Keratinocyte (primary cell): ENCODE data around the gene PTCSC3. TPM values are rescaled to one million over a fixed set of nuclear protein-coding genes. Genes with fewer than 3 reads are reported as not detected.

Experiments used
- DNase-seq: peaks from one replicate; pipeline ENCODE4 v3.0.0-alpha.2; 2011; ENCODE audit warnings: low read depth, missing footprints, low spot score
- FAIRE-seq: peaks from 2 replicates; lab custom pipeline; 2011; peaks lifted over from hg19 to GRCh38; lab: Jason Lieb, UNC
- H2AFZ ChIP-seq: 2 replicates; pipeline ENCODE4 v1.6.0; 2012; ENCODE audit warnings: low read length, control low read depth, inconsistent platforms; ENCODE audit not compliant: control insufficient read depth
- H3K27ac ChIP-seq: 2 replicates; pipeline ENCODE4 v1.5.1; 2011; ENCODE audit warnings: low read length; ENCODE audit not compliant: control insufficient read depth, insufficient read depth
- H3K27me3 ChIP-seq: 3 replicates; pipeline ENCODE4 v1.6.0; 2011; ENCODE audit warnings: low read length; ENCODE audit not compliant: control insufficient read depth, insufficient read depth; ENCODE audit errors: extremely low read depth
- H3K36me3 ChIP-seq, 2 experiments: 2 replicates in 1 of 2; 3 replicates in 1 of 2; pipeline ENCODE4 v1.5.1; 2011; ENCODE audit warnings: low read length in 2 of 2, mild to moderate bottlenecking in 1 of 2; ENCODE audit not compliant: control insufficient read depth in 2 of 2, insufficient read depth in 2 of 2; ENCODE audit errors: extremely low read depth in 1 of 2
- H3K4me1 ChIP-seq: 3 replicates; pipeline ENCODE4 v1.5.1; 2011; ENCODE audit warnings: low read length; ENCODE audit not compliant: control insufficient read depth, insufficient read depth; ENCODE audit errors: extremely low read depth
- H3K4me2 ChIP-seq: 3 replicates; pipeline ENCODE4 v1.6.0; 2011; ENCODE audit warnings: low read depth, low read length; ENCODE audit not compliant: control insufficient read depth, insufficient read depth; ENCODE audit errors: extremely low read depth
- H3K4me3 ChIP-seq, 3 experiments: fragments of 200-600 bp in 1 of 3; sonication (generic) in 1 of 3; 2 replicates in 2 of 3; 3 replicates in 1 of 3; pipeline ENCODE4 v1.5.1; 2011 to 2016; ENCODE audit warnings: low read length in 3 of 3, mild to moderate bottlenecking in 3 of 3, control low read depth in 2 of 3, inconsistent platforms in 1 of 3, low read depth in 1 of 3, mixed read lengths in 1 of 3, mixed run types in 1 of 3, moderate library complexity in 1 of 3; ENCODE audit not compliant: control insufficient read depth in 2 of 3, insufficient read depth in 2 of 3; ENCODE audit errors: extremely low read depth in 1 of 3
- H3K79me2 ChIP-seq: 2 replicates; pipeline ENCODE4 v1.6.0; 2012; ENCODE audit warnings: low read length; ENCODE audit not compliant: control insufficient read depth, insufficient read depth
- H3K9ac ChIP-seq: 3 replicates; pipeline ENCODE4 v1.6.0; 2011; ENCODE audit warnings: low read length; ENCODE audit not compliant: control insufficient read depth, insufficient read depth; ENCODE audit errors: extremely low read depth
- H3K9me1 ChIP-seq: 3 replicates; pipeline ENCODE4 v1.6.0; 2011; ENCODE audit warnings: low read length; ENCODE audit not compliant: control insufficient read depth, insufficient read depth; ENCODE audit errors: extremely low read depth
- H3K9me3 ChIP-seq: 2 replicates; pipeline ENCODE4 v1.5.1; 2012; ENCODE audit warnings: low read depth, low read length; ENCODE audit not compliant: control insufficient read depth
- H4K20me1 ChIP-seq: 3 replicates; pipeline ENCODE4 v1.6.0; 2011; ENCODE audit warnings: low read length; ENCODE audit not compliant: control insufficient read depth, insufficient read depth; ENCODE audit errors: extremely low read depth
- EZH2 ChIP-seq: IDR thresholded peaks from one replicate; pipeline ENCODE4 v1.6.1; 2012; ENCODE audit warnings: inconsistent platforms, mild to moderate bottlenecking, low read length, moderate library complexity
- dilution Hi-C: fragments of 300-500 bp; cut with MboI; formaldehyde crosslinking; loops from one replicate; pipeline ENCODE4 v1.7.0; 2020; ENCODE audit warnings: low sequenced_read_pairs; ENCODE audit not compliant: extremely low pct_ligation_motif_present
- polyA plus RNA-seq, 5 experiments: library from polyadenylated mRNA; depleted of rRNA in 3 of 5; stranded (reverse) in 3 of 5; stranded (forward) in 1 of 5; unstranded in 1 of 5; fragments of >200 nt; gene quantifications; 1 replicate in 1 of 5; 2 replicates in 3 of 5; 3 replicates in 1 of 5; pipeline versions ENCODE4 v1.2.1 to v1.2.3, GENCODE V29; 2011 to 2012; ENCODE audit warnings: missing spikeins in 2 of 5, low read depth in 1 of 5, low replicate concordance in 1 of 5
- TF ChIP-seq, protein P1 (sequence below), 3 experiments: IDR thresholded peaks in 1 of 3; conservative IDR thresholded peaks in 1 of 3; optimal IDR thresholded peaks in 1 of 3; 2 replicates in 2 of 3; 3 replicates in 1 of 3; pipeline versions ENCODE3 to v1.5.1; 2011; ENCODE audit warnings: low read length in 3 of 3, mild to moderate bottlenecking in 3 of 3, moderate library complexity in 2 of 3, control low read depth in 1 of 3, inconsistent platforms in 1 of 3; ENCODE audit not compliant: insufficient read depth in 2 of 3; ENCODE audit errors: extremely low read depth in 1 of 3

The PTCSC3 gene
- polyA plus RNA-seq, 1 donor (not counting 4 experiments of a cell fraction or from before 2014, with no cell fraction given), result not detected

DNA sequence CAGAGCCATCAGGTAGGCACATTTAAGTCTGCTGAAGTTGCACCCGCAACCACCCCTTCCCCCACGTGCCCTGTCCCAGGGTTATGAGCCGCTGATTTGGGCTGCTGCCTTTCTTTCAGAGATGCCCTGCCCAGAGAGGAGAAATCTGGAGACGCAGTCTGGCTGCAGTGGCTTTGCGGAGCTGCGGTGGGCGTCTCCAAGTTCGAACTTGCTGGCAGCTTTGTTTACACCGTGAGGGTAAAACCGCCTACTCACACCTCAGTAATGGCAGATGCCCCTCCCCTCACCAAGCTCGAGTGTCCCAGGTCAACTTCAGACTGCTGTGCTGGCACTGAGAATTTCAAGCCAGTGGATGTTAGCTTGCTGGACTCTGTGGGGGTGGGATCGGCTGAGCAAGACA lies 14.7 kb downstream of the PTCSC3 start:
- dilution Hi-C loops, result no loop called here
- Histone ChIP-seq H3K4me2 (no peak overlapping the region), H3K79me2 (no peaks in the 10 kb centered on the region), H3K27ac (no peak overlapping the region), H3K27me3 (peaks cover 5% of the 10 kb centered on the region), H4K20me1 (no peaks in the 10 kb centered on the region), H3K9me3 (no peaks in the 10 kb centered on the region), H3K9me1 (no peaks in the 10 kb centered on the region), H3K36me3 (no peaks in the 10 kb centered on the region), H3K4me3 (no peak overlapping the region), H3K9ac (no peak overlapping the region), H3K4me1 (no peaks in the 10 kb centered on the region), H2AFZ (no peak overlapping the region)
- no peak for DNase-seq
- TF ChIP-seq, protein P1, sequence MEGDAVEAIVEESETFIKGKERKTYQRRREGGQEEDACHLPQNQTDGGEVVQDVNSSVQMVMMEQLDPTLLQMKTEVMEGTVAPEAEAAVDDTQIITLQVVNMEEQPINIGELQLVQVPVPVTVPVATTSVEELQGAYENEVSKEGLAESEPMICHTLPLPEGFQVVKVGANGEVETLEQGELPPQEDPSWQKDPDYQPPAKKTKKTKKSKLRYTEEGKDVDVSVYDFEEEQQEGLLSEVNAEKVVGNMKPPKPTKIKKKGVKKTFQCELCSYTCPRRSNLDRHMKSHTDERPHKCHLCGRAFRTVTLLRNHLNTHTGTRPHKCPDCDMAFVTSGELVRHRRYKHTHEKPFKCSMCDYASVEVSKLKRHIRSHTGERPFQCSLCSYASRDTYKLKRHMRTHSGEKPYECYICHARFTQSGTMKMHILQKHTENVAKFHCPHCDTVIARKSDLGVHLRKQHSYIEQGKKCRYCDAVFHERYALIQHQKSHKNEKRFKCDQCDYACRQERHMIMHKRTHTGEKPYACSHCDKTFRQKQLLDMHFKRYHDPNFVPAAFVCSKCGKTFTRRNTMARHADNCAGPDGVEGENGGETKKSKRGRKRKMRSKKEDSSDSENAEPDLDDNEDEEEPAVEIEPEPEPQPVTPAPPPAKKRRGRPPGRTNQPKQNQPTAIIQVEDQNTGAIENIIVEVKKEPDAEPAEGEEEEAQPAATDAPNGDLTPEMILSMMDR (optimal IDR thresholded peaks at IDR 0.05 in 1 of 3, IDR thresholded peaks at IDR 0.05 in 1 of 3, conservative IDR thresholded peaks at IDR 0.05 in 1 of 3; ENCODE audit: extremely low read depth in 1 of 3, insufficient read depth in 2 of 3, low read length in 3 of 3), result no peak
- TF ChIP-seq EZH2, result no peak
- FAIRE-seq, result no peak

DNA sequence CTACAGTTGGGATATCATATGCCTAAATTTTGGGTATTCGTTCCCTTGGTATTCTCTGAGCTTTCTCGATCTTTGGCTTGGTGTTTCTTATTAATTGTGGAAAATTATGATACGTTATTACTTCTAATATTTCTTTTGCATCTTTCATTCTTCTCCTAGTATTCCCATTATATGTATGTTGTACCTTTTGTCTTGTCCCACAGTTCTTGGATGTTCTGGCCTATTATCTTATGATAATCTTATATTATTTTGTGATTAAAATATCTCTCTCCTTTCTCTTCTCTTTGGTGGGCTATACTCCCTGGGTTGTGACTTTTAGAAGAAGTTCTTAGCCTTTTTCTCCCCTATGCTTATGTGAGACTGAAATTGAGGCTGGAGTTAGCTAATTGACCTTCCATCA lies 25.2 kb downstream of the PTCSC3 start:
- Histone ChIP-seq H3K79me2 (no peaks in the 10 kb centered on the region), H3K4me1 (no peaks in the 10 kb centered on the region), H3K9me3 (no peaks in the 10 kb centered on the region), H3K9ac (no peak overlapping the region), H3K27me3 (no peaks in the 10 kb centered on the region), H3K36me3 (no peaks in the 10 kb centered on the region), H3K27ac (no peak overlapping the region), H3K4me3 (no peak overlapping the region), H3K9me1 (no peaks in the 10 kb centered on the region), H2AFZ (no peak overlapping the region), H3K4me2 (no peak overlapping the region), H4K20me1 (no peaks in the 10 kb centered on the region)
- DNase-seq, result no peak
- TF ChIP-seq EZH2, result no peak
- TF ChIP-seq, protein P1 (optimal IDR thresholded peaks at IDR 0.05 in 1 of 3, IDR thresholded peaks at IDR 0.05 in 1 of 3, conservative IDR thresholded peaks at IDR 0.05 in 1 of 3; ENCODE audit: extremely low read depth in 1 of 3, insufficient read depth in 2 of 3, low read length in 3 of 3), result no peak
- no peak for FAIRE-seq
- dilution Hi-C loops, result no loop called here
